H9 (cell line): Measurements from ENCODE around the gene EBP. TPM values are rescaled to one million over a fixed set of nuclear protein-coding genes. Genes with fewer than 3 reads are reported as not detected.

ENCODE experiments used
- DNase-seq: peaks from one replicate; pipeline ENCODE4 v3.0.0-alpha.2; 2017
- H2AFZ ChIP-seq: one replicate; pipeline ENCODE4 v1.6.1; 2013; ENCODE audit warnings: mild to moderate bottlenecking, low read length, control low read depth, moderate library complexity
- H2AK5ac ChIP-seq: 2 replicates; pipeline ENCODE4 v1.6.1; 2013; ENCODE audit warnings: low read length, control low read depth, mixed read lengths; ENCODE audit not compliant: insufficient read length
- H2BK120ac ChIP-seq: one replicate; pipeline ENCODE4 v1.6.1; 2013; ENCODE audit warnings: low read depth, mild to moderate bottlenecking, low read length, control low read depth, inconsistent platforms; ENCODE audit not compliant: poor library complexity, severe bottlenecking
- H2BK12ac ChIP-seq: 2 replicates; pipeline ENCODE4 v1.6.1; 2013; ENCODE audit warnings: low read length, control low read depth, mixed read lengths, low read depth; ENCODE audit not compliant: insufficient read length
- H2BK15ac ChIP-seq: 2 replicates; pipeline ENCODE4 v1.6.1; 2013; ENCODE audit warnings: low read depth, low read length, control low read depth
- H2BK20ac ChIP-seq: one replicate; pipeline ENCODE4 v1.6.1; 2013; ENCODE audit warnings: low read depth, mild to moderate bottlenecking, low read length, control low read depth, inconsistent platforms; ENCODE audit not compliant: poor library complexity, severe bottlenecking
- H2BK5ac ChIP-seq: 2 replicates; pipeline ENCODE4 v1.6.1; 2013; ENCODE audit warnings: low read length, control low read depth, mixed read lengths; ENCODE audit not compliant: insufficient read length
- H3K14ac ChIP-seq: 2 replicates; pipeline ENCODE4 v1.6.1; 2013; ENCODE audit warnings: low read length, control low read depth; ENCODE audit not compliant: insufficient read depth
- H3K18ac ChIP-seq: 2 replicates; pipeline ENCODE4 v1.6.1; 2013; ENCODE audit warnings: low read depth, mild to moderate bottlenecking, mixed read lengths, low read length, control low read depth; ENCODE audit not compliant: insufficient read length
- H3K23ac ChIP-seq: 2 replicates; pipeline ENCODE4 v1.6.1; 2013; ENCODE audit warnings: low read length, control low read depth, mixed read lengths, low read depth; ENCODE audit not compliant: insufficient read length
- H3K23me2 ChIP-seq: 2 replicates; pipeline ENCODE4 v1.6.1; 2013; ENCODE audit warnings: low read depth, mild to moderate bottlenecking, mixed read lengths, low read length, control low read depth; ENCODE audit not compliant: insufficient read length, poor library complexity, severe bottlenecking
- H3K27ac ChIP-seq: 2 replicates; pipeline ENCODE4 v1.5.1; 2013; ENCODE audit warnings: low read length, control low read depth, mixed read lengths, low read depth; ENCODE audit not compliant: insufficient read length
- H3K27me3 ChIP-seq: 2 replicates; pipeline ENCODE4 v1.6.1; 2013; ENCODE audit warnings: low read length, control low read depth, inconsistent platforms; ENCODE audit not compliant: insufficient read depth
- H3K4ac ChIP-seq: 2 replicates; pipeline ENCODE4 v1.6.1; 2013; ENCODE audit warnings: low read depth, mild to moderate bottlenecking, control low read depth, inconsistent platforms, low read length, moderate library complexity
- H3K4me1 ChIP-seq: 2 replicates; pipeline ENCODE4 v1.6.1; 2013; ENCODE audit warnings: low read length, control low read depth, inconsistent platforms; ENCODE audit not compliant: insufficient read depth
- H3K4me2 ChIP-seq: 2 replicates; pipeline ENCODE4 v1.6.1; 2013; ENCODE audit warnings: low read length, control low read depth, mixed read lengths; ENCODE audit not compliant: insufficient read length, insufficient read depth
- H3K56ac ChIP-seq: 2 replicates; pipeline ENCODE4 v1.6.1; 2013; ENCODE audit warnings: low read depth, mild to moderate bottlenecking, mixed read lengths, low read length, control low read depth; ENCODE audit not compliant: insufficient read length
- H3K79me1 ChIP-seq: 2 replicates; pipeline ENCODE4 v1.6.1; 2013; ENCODE audit warnings: low read depth, mild to moderate bottlenecking, moderate library complexity, low read length, control low read depth, inconsistent platforms; ENCODE audit not compliant: insufficient read depth, poor library complexity, severe bottlenecking
- H3K79me2 ChIP-seq: 2 replicates; pipeline ENCODE4 v1.6.1; 2013; ENCODE audit warnings: low read length, control low read depth, inconsistent platforms; ENCODE audit not compliant: insufficient read depth
- H3K9ac ChIP-seq: 2 replicates; pipeline ENCODE4 v1.6.1; 2013; ENCODE audit warnings: low read length, control low read depth, mixed read lengths; ENCODE audit not compliant: insufficient read length; ENCODE audit errors: extremely low read depth
- H3K9me3 ChIP-seq: one replicate; pipeline ENCODE4 v1.6.1; 2013; ENCODE audit warnings: low read depth, low read length, inconsistent platforms; ENCODE audit not compliant: control insufficient read depth
- H3T11ph ChIP-seq: one replicate; pipeline ENCODE4 v1.6.1; 2013; ENCODE audit warnings: mild to moderate bottlenecking, low read length, control low read depth, inconsistent platforms
- H4K20me1 ChIP-seq: one replicate; pipeline ENCODE4 v1.6.1; 2013; ENCODE audit not compliant: control insufficient read depth, insufficient read length, insufficient read depth
- H4K5ac ChIP-seq: 2 replicates; pipeline ENCODE4 v1.6.1; 2013; ENCODE audit warnings: low read depth, mild to moderate bottlenecking, mixed read lengths, low read length, control low read depth; ENCODE audit not compliant: insufficient read length
- H4K8ac ChIP-seq: replicated peaks from 2 replicates; pipeline ENCODE4 v1.6.1; 2013; ENCODE audit warnings: low read length, control low read depth, mixed read lengths, low read depth; ENCODE audit not compliant: insufficient read length
- H4K91ac ChIP-seq: 2 replicates; pipeline ENCODE4 v1.6.1; 2013; ENCODE audit warnings: low read depth, mild to moderate bottlenecking, moderate library complexity, mixed read lengths, low read length, control low read depth; ENCODE audit not compliant: insufficient read length
- H3K27ac Mint-ChIP-seq, 3 experiments: 2 replicates in 2 of 3; 3 replicates in 1 of 3; pipeline ENCODE4 v1.8.0; 2020 to 2021; ENCODE audit warnings: mixed read lengths in 3 of 3, mild to moderate bottlenecking in 1 of 3, moderate library complexity in 1 of 3
- H3K27me3 Mint-ChIP-seq: 2 replicates; pipeline ENCODE4 v1.8.0; 2021; ENCODE audit warnings: low read depth, mild to moderate bottlenecking, moderate library complexity, mixed read lengths
- H3K36me3 Mint-ChIP-seq, 3 experiments: 2 replicates in 2 of 3; 3 replicates in 1 of 3; pipeline ENCODE4 v1.8.0; 2020 to 2021; ENCODE audit warnings: low read depth in 3 of 3, mixed read lengths in 3 of 3; ENCODE audit not compliant: insufficient read depth in 1 of 3
- H3K4me1 Mint-ChIP-seq, 2 experiments: 2 replicates each; pipeline ENCODE4 v1.8.0; 2020; ENCODE audit warnings: mixed read lengths in 2 of 2
- H3K4me3 Mint-ChIP-seq, 2 experiments: 2 replicates in 1 of 2; 3 replicates in 1 of 2; pipeline ENCODE4 v1.8.0; 2020 to 2021; ENCODE audit warnings: mild to moderate bottlenecking in 2 of 2, mixed read lengths in 2 of 2, moderate library complexity in 1 of 2
- H3K9me3 Mint-ChIP-seq, 2 experiments: 2 replicates in 1 of 2; 3 replicates in 1 of 2; pipeline ENCODE4 v1.8.0; 2020; ENCODE audit warnings: mild to moderate bottlenecking in 2 of 2, mixed read lengths in 2 of 2, moderate library complexity in 1 of 2
- CTCF ChIP-seq: fragments of 200-600 bp; sonication (generic); conservative IDR thresholded peaks from 3 replicates; pipeline ENCODE4 v1.8.0; 2021; ENCODE audit warnings: antibody characterized with exemption, mild to moderate bottlenecking
- WGBS: extraction: QIAGEN DNeasy Blood & Tissue Kit; methylation state at CpG from one replicate; pipeline ENCODE4 v1.1.7; 2013; ENCODE audit warnings: missing lambda C conversion rate, low lambda C conversion rate, mixed read lengths; ENCODE audit not compliant: insufficient read length; ENCODE audit errors: extremely low coverage; 5-methylcytosine and 5-hydroxymethylcytosine counted together
- total RNA-seq: library from RNA; stranded (reverse); gene quantifications from 2 replicates; pipeline ENCODE4 v1.2.1, GENCODE V29; 2021

Gene EBP
- total RNA-seq, 1 experiment from 2014 or later: 117 TPM

- Mint-ChIP-seq H3K4me3 (no peak overlapping the region), H3K27me3 (peaks cover 5% of the 10 kb centered on the region), H3K27ac (no peak overlapping the region), H3K9me3 (peaks cover 63 to 80% of the 10 kb centered on the region in 2 experiments), H3K36me3 (peaks cover 19 to 32% (median 30%) of the 10 kb centered on the region in 3 experiments; a peak in 6 of 7 replicates), H3K4me1 (peaks cover 3 to 7% of the 10 kb centered on the region in 2 experiments; a peak in 3 of 4 replicates)
- Histone ChIP-seq H3K14ac (no peak overlapping the region), H2BK20ac (no peak overlapping the region), H3K9me3 (peaks cover 49% of the 10 kb centered on the region), H3K23me2 (peaks cover 3% of the 10 kb centered on the region), H3K27me3 (no peaks in the 10 kb centered on the region), H2BK15ac (no peak overlapping the region), H2BK5ac (no peak overlapping the region), H3K4me1 (no peaks in the 10 kb centered on the region), H3T11ph (no peak overlapping the region), H3K4ac (no peak overlapping the region), H3K9ac (no peak overlapping the region), H3K23ac (no peak overlapping the region), H2BK120ac (no peak overlapping the region), H4K20me1 (no peaks in the 10 kb centered on the region), H2BK12ac (no peak overlapping the region), H4K8ac (no peak overlapping the region), H4K91ac (no peak overlapping the region), H3K56ac (no peak overlapping the region), H3K4me2 (no peak overlapping the region), H2AFZ (no peak overlapping the region), H2AK5ac (no peak overlapping the region), H3K18ac (no peak overlapping the region), H3K79me2 (no peaks in the 10 kb centered on the region), H3K79me1 (no peaks in the 10 kb centered on the region), H4K5ac (no peak overlapping the region), H3K27ac (no peak overlapping the region)
- TF ChIP-seq CTCF: no peak
- WGBS: no CpG with 5 or more reads among the region's 16 CpGs
- DNase-seq: no peak
Measured at GRCh38 chrX:48514126-48514806, 7.3 kb upstream of the EBP start.
